H9 (cell line): ENCODE measurements around the gene ABCC11. TPM values are rescaled to one million over a fixed set of nuclear protein-coding genes. Genes with fewer than 3 reads are reported as not detected.

Experiments used
- DNase-seq: peaks from one replicate; pipeline ENCODE4 v3.0.0-alpha.2; 2017
- H2AFZ ChIP-seq: one replicate; pipeline ENCODE4 v1.6.1; 2013; ENCODE audit warnings: mild to moderate bottlenecking, low read length, control low read depth, moderate library complexity
- H2AK5ac ChIP-seq: 2 replicates; pipeline ENCODE4 v1.6.1; 2013; ENCODE audit warnings: low read length, control low read depth, mixed read lengths; ENCODE audit not compliant: insufficient read length
- H2BK120ac ChIP-seq: one replicate; pipeline ENCODE4 v1.6.1; 2013; ENCODE audit warnings: low read depth, mild to moderate bottlenecking, low read length, control low read depth, inconsistent platforms; ENCODE audit not compliant: poor library complexity, severe bottlenecking
- H2BK12ac ChIP-seq: 2 replicates; pipeline ENCODE4 v1.6.1; 2013; ENCODE audit warnings: low read length, control low read depth, mixed read lengths, low read depth; ENCODE audit not compliant: insufficient read length
- H2BK15ac ChIP-seq: 2 replicates; pipeline ENCODE4 v1.6.1; 2013; ENCODE audit warnings: low read depth, low read length, control low read depth
- H2BK20ac ChIP-seq: one replicate; pipeline ENCODE4 v1.6.1; 2013; ENCODE audit warnings: low read depth, mild to moderate bottlenecking, low read length, control low read depth, inconsistent platforms; ENCODE audit not compliant: poor library complexity, severe bottlenecking
- H2BK5ac ChIP-seq: 2 replicates; pipeline ENCODE4 v1.6.1; 2013; ENCODE audit warnings: low read length, control low read depth, mixed read lengths; ENCODE audit not compliant: insufficient read length
- H3K14ac ChIP-seq: 2 replicates; pipeline ENCODE4 v1.6.1; 2013; ENCODE audit warnings: low read length, control low read depth; ENCODE audit not compliant: insufficient read depth
- H3K18ac ChIP-seq: 2 replicates; pipeline ENCODE4 v1.6.1; 2013; ENCODE audit warnings: low read depth, mild to moderate bottlenecking, mixed read lengths, low read length, control low read depth; ENCODE audit not compliant: insufficient read length
- H3K23ac ChIP-seq: 2 replicates; pipeline ENCODE4 v1.6.1; 2013; ENCODE audit warnings: low read length, control low read depth, mixed read lengths, low read depth; ENCODE audit not compliant: insufficient read length
- H3K23me2 ChIP-seq: 2 replicates; pipeline ENCODE4 v1.6.1; 2013; ENCODE audit warnings: low read depth, mild to moderate bottlenecking, mixed read lengths, low read length, control low read depth; ENCODE audit not compliant: insufficient read length, poor library complexity, severe bottlenecking
- H3K27ac ChIP-seq: 2 replicates; pipeline ENCODE4 v1.5.1; 2013; ENCODE audit warnings: low read length, control low read depth, mixed read lengths, low read depth; ENCODE audit not compliant: insufficient read length
- H3K27me3 ChIP-seq: 2 replicates; pipeline ENCODE4 v1.6.1; 2013; ENCODE audit warnings: low read length, control low read depth, inconsistent platforms; ENCODE audit not compliant: insufficient read depth
- H3K4ac ChIP-seq: 2 replicates; pipeline ENCODE4 v1.6.1; 2013; ENCODE audit warnings: low read depth, mild to moderate bottlenecking, control low read depth, inconsistent platforms, low read length, moderate library complexity
- H3K4me1 ChIP-seq: 2 replicates; pipeline ENCODE4 v1.6.1; 2013; ENCODE audit warnings: low read length, control low read depth, inconsistent platforms; ENCODE audit not compliant: insufficient read depth
- H3K4me2 ChIP-seq: 2 replicates; pipeline ENCODE4 v1.6.1; 2013; ENCODE audit warnings: low read length, control low read depth, mixed read lengths; ENCODE audit not compliant: insufficient read length, insufficient read depth
- H3K56ac ChIP-seq: 2 replicates; pipeline ENCODE4 v1.6.1; 2013; ENCODE audit warnings: low read depth, mild to moderate bottlenecking, mixed read lengths, low read length, control low read depth; ENCODE audit not compliant: insufficient read length
- H3K79me1 ChIP-seq: 2 replicates; pipeline ENCODE4 v1.6.1; 2013; ENCODE audit warnings: low read depth, mild to moderate bottlenecking, moderate library complexity, low read length, control low read depth, inconsistent platforms; ENCODE audit not compliant: insufficient read depth, poor library complexity, severe bottlenecking
- H3K79me2 ChIP-seq: 2 replicates; pipeline ENCODE4 v1.6.1; 2013; ENCODE audit warnings: low read length, control low read depth, inconsistent platforms; ENCODE audit not compliant: insufficient read depth
- H3K9ac ChIP-seq: 2 replicates; pipeline ENCODE4 v1.6.1; 2013; ENCODE audit warnings: low read length, control low read depth, mixed read lengths; ENCODE audit not compliant: insufficient read length; ENCODE audit errors: extremely low read depth
- H3K9me3 ChIP-seq: one replicate; pipeline ENCODE4 v1.6.1; 2013; ENCODE audit warnings: low read depth, low read length, inconsistent platforms; ENCODE audit not compliant: control insufficient read depth
- H3T11ph ChIP-seq: one replicate; pipeline ENCODE4 v1.6.1; 2013; ENCODE audit warnings: mild to moderate bottlenecking, low read length, control low read depth, inconsistent platforms
- H4K20me1 ChIP-seq: one replicate; pipeline ENCODE4 v1.6.1; 2013; ENCODE audit not compliant: control insufficient read depth, insufficient read length, insufficient read depth
- H4K5ac ChIP-seq: 2 replicates; pipeline ENCODE4 v1.6.1; 2013; ENCODE audit warnings: low read depth, mild to moderate bottlenecking, mixed read lengths, low read length, control low read depth; ENCODE audit not compliant: insufficient read length
- H4K8ac ChIP-seq: replicated peaks from 2 replicates; pipeline ENCODE4 v1.6.1; 2013; ENCODE audit warnings: low read length, control low read depth, mixed read lengths, low read depth; ENCODE audit not compliant: insufficient read length
- H4K91ac ChIP-seq: 2 replicates; pipeline ENCODE4 v1.6.1; 2013; ENCODE audit warnings: low read depth, mild to moderate bottlenecking, moderate library complexity, mixed read lengths, low read length, control low read depth; ENCODE audit not compliant: insufficient read length
- H3K27ac Mint-ChIP-seq, 3 experiments: 2 replicates in 2 of 3; 3 replicates in 1 of 3; pipeline ENCODE4 v1.8.0; 2020 to 2021; ENCODE audit warnings: mixed read lengths in 3 of 3, mild to moderate bottlenecking in 1 of 3, moderate library complexity in 1 of 3
- H3K27me3 Mint-ChIP-seq: 2 replicates; pipeline ENCODE4 v1.8.0; 2021; ENCODE audit warnings: low read depth, mild to moderate bottlenecking, moderate library complexity, mixed read lengths
- H3K36me3 Mint-ChIP-seq, 3 experiments: 2 replicates in 2 of 3; 3 replicates in 1 of 3; pipeline ENCODE4 v1.8.0; 2020 to 2021; ENCODE audit warnings: low read depth in 3 of 3, mixed read lengths in 3 of 3; ENCODE audit not compliant: insufficient read depth in 1 of 3
- H3K4me1 Mint-ChIP-seq, 2 experiments: 2 replicates each; pipeline ENCODE4 v1.8.0; 2020; ENCODE audit warnings: mixed read lengths in 2 of 2
- H3K4me3 Mint-ChIP-seq, 2 experiments: 2 replicates in 1 of 2; 3 replicates in 1 of 2; pipeline ENCODE4 v1.8.0; 2020 to 2021; ENCODE audit warnings: mild to moderate bottlenecking in 2 of 2, mixed read lengths in 2 of 2, moderate library complexity in 1 of 2
- H3K9me3 Mint-ChIP-seq, 2 experiments: 2 replicates in 1 of 2; 3 replicates in 1 of 2; pipeline ENCODE4 v1.8.0; 2020; ENCODE audit warnings: mild to moderate bottlenecking in 2 of 2, mixed read lengths in 2 of 2, moderate library complexity in 1 of 2
- WGBS: extraction: QIAGEN DNeasy Blood & Tissue Kit; methylation state at CpG from one replicate; pipeline ENCODE4 v1.1.7; 2013; ENCODE audit warnings: missing lambda C conversion rate, low lambda C conversion rate, mixed read lengths; ENCODE audit not compliant: insufficient read length; ENCODE audit errors: extremely low coverage; 5-methylcytosine and 5-hydroxymethylcytosine counted together
- total RNA-seq: library from RNA; stranded (reverse); gene quantifications from 2 replicates; pipeline ENCODE4 v1.2.1, GENCODE V29; 2021
- TF ChIP-seq, protein P1 (sequence below): fragments of 200-600 bp; sonication (generic); conservative IDR thresholded peaks from 3 replicates; pipeline ENCODE4 v1.8.0; 2021; ENCODE audit warnings: antibody characterized with exemption, mild to moderate bottlenecking

ABCC11 gene
- total RNA-seq, 1 experiment from 2014 or later: 0.33 TPM

DNA sequence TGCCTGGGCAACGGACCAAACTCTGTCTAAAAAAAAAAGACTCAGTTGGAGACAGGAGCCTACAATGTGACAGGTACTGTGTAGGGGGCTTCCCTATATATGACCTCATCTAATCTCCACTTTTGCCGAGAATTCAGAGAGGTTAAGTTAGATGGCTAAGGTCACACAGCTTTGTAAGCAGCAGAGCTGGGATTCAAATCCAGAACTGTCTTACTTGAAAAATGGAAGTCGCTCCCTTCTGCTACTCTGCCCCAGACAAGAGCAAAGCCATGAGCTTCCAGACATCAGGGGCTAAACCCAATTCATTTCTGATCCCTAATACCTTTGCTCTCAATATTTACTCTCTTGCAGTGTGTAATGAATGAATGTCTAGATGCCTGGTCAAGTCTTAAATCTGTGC is 50.0 kb downstream of the ABCC11 start:
- no peaks in the 10 kb centered on the region for H3K79me1 ChIP-seq
- H3K18ac ChIP-seq: no peak overlapping the region
- H3K4me2 ChIP-seq: no peak overlapping the region
- no peaks in the 10 kb centered on the region for H3K9me3 ChIP-seq
- no peaks in the 10 kb centered on the region for H4K20me1 ChIP-seq
- H3K23ac ChIP-seq: no peak overlapping the region
- no peak overlapping the region for H3K14ac ChIP-seq
- Mint-ChIP-seq H3K9me3 (no peaks in the 10 kb centered on the region; a peak in 1 of 5 replicates), H3K4me1 (no peaks in the 10 kb centered on the region), H3K27me3 (no peaks in the 10 kb centered on the region), H3K4me3 (no peak overlapping the region), H3K27ac (no peak overlapping the region), H3K36me3 (no peaks in the 10 kb centered on the region; a peak in 1 of 7 replicates)
- no peak overlapping the region for H2BK5ac ChIP-seq
- no peak overlapping the region for H2BK15ac ChIP-seq
- no peak overlapping the region for H4K91ac ChIP-seq
- no peaks in the 10 kb centered on the region for H3K79me2 ChIP-seq
- no peak overlapping the region for H4K5ac ChIP-seq
- H2BK12ac ChIP-seq: no peak overlapping the region
- H3K27ac ChIP-seq: no peak overlapping the region
- no peak overlapping the region for H2BK120ac ChIP-seq
- H3K27me3 ChIP-seq: no peaks in the 10 kb centered on the region
- no peak overlapping the region for H3K4ac ChIP-seq
- H3K4me1 ChIP-seq: no peaks in the 10 kb centered on the region
- H3T11ph ChIP-seq: no peak overlapping the region
- TF ChIP-seq, protein P1, sequence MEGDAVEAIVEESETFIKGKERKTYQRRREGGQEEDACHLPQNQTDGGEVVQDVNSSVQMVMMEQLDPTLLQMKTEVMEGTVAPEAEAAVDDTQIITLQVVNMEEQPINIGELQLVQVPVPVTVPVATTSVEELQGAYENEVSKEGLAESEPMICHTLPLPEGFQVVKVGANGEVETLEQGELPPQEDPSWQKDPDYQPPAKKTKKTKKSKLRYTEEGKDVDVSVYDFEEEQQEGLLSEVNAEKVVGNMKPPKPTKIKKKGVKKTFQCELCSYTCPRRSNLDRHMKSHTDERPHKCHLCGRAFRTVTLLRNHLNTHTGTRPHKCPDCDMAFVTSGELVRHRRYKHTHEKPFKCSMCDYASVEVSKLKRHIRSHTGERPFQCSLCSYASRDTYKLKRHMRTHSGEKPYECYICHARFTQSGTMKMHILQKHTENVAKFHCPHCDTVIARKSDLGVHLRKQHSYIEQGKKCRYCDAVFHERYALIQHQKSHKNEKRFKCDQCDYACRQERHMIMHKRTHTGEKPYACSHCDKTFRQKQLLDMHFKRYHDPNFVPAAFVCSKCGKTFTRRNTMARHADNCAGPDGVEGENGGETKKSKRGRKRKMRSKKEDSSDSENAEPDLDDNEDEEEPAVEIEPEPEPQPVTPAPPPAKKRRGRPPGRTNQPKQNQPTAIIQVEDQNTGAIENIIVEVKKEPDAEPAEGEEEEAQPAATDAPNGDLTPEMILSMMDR: no peak
- no peak overlapping the region for H4K8ac ChIP-seq
- no peak overlapping the region for H2BK20ac ChIP-seq
- no peak overlapping the region for H2AK5ac ChIP-seq
- no peaks in the 10 kb centered on the region for H3K23me2 ChIP-seq
- no peak overlapping the region for H3K56ac ChIP-seq
- H3K9ac ChIP-seq: no peak overlapping the region
- no peak for DNase-seq
- no peak overlapping the region for H2AFZ ChIP-seq
- WGBS: no CpG with 5 or more reads among the region's 3 CpGs
